Germinal center (tissue), 1 donor: ENCODE results near the gene IFT172.
"Not testable (repeated sequence)": the region's sequence is repeated elsewhere in the genome, so short reads cannot be mapped to it uniquely, and the experiment has no call there.

Experiments used
- DNase-seq: peaks from one replicate; pipeline ENCODE4 v3.0.0; 2012; ENCODE audit warnings: mixed read lengths, low spot score

The IFT172 gene

GRCh38 chr2:27493948-27494283 lies 4.4 kb upstream of the IFT172 start:
- no peak for DNase-seq

- DNase-seq: no peak
Observed at GRCh38 chr2:27492557-27492956, 3.0 kb upstream of the IFT172 start.

GRCh38 chr2:27489118-27489497 lies 435 bp downstream of the IFT172 start:
- DNase-seq: no peak

- DNase-seq: peak; percentile 16
Observed at GRCh38 chr2:27485496-27485895, 4.0 kb downstream of the IFT172 start.

DNA sequence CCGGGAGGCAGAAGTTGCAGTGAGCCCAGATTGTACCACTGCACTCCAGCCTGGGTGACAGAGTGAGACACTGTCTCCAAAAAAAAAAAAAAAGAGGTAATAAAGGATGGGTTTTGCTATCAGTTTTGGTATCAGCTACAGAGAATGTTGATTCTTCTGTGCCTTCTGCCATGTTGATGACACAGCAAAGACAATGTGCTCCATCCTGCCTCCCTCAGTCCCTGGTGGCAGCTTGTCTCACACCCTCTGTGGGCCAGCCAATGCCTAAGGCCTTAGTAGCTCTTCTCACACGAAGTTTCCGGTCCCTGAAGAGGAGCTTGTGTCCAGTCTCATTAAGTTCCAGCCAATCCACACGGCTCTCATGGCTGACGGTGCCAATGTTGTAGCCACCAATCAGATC lies 17.6 kb downstream of the IFT172 start:
- no peak for DNase-seq

- no peak for DNase-seq
Observed at GRCh38 chr2:27464443-27464842, 25.1 kb downstream of the IFT172 start.

DNA sequence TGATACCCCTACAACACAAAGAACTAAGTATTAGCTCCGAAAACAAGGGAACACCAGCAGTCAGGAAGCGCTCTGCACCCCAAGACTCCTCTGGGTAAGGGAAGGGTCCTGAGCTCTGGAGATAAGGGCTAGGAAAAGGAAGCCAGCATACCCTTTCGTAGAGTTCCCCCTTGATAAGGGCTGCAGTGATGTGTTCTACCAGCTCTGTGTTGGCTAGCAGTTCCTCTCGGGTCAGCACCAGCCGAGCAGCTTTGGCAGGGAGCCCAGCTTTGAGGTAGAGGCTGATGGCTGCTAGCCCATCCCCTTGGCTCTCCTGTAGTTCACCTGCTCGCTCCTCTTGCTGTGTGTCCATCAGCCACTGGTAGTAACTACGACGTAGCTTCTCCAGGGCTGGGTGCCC lies 28.4 kb downstream of the IFT172 start:
- DNase-seq: no peak

- DNase-seq: no peak
Observed at GRCh38 chr2:27453968-27454367, 35.6 kb downstream of the IFT172 start.

- DNase-seq: no peak
Observed at GRCh38 chr2:27451095-27451494, 38.4 kb downstream of the IFT172 start.

GRCh38 chr2:27448381-27448780 lies 41.2 kb downstream of the IFT172 start:
- DNase-seq: no peak

DNA sequence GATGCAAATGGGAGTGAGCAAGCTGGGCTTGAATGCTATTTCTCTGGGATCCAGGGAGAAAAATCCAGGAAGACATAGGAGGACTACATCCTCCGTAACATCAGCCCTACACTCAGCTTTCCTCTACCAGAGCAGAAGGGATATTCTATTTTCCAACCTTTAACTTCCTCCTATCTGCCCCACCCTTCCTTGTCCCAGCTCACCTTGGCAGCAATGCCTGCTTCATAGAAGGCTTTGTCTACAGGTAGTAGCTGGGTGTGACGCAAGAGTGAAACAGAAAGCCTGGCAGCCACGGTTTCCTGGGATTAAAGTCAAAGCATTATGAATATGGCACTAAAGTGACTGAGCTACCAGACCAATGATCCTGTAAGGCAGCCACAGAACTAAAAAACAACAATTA lies 43.5 kb downstream of the IFT172 start:
- DNase-seq: no peak

GRCh38 chr2:27445615-27446014 lies 43.9 kb downstream of the IFT172 start:
- DNase-seq: no peak

- DNase-seq: no peak
Observed at GRCh38 chr2:27445155-27445554, 44.4 kb downstream of the IFT172 start.

DNA sequence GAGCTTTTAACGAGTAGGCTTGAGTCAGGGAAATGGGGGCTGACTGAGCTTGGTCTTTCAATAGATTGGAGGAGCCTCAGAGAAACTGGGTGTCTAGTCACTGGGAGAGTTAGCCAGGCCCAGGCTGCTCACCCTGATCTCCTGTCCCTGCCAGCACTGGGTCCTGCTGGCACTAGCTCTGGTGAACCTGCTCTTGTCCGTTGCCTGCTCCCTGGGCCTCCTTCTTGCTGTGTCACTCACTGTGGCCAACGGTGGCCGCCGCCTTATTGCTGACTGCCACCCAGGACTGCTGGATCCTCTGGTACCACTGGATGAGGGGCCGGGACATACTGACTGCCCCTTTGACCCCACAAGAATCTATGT lies 46.6 kb downstream of the IFT172 start:
- DNase-seq: no peak

GRCh38 chr2:27441958-27442919 lies 47.3 kb downstream of the IFT172 start, which contains the start of gene KRTCAP3:
Gene KRTCAP3, plus strand, starts transcription at chr2:27442381. Its CDS starts 32 bp downstream, at chr2:27442413.
- peak; percentile 87 for DNase-seq

DNA sequence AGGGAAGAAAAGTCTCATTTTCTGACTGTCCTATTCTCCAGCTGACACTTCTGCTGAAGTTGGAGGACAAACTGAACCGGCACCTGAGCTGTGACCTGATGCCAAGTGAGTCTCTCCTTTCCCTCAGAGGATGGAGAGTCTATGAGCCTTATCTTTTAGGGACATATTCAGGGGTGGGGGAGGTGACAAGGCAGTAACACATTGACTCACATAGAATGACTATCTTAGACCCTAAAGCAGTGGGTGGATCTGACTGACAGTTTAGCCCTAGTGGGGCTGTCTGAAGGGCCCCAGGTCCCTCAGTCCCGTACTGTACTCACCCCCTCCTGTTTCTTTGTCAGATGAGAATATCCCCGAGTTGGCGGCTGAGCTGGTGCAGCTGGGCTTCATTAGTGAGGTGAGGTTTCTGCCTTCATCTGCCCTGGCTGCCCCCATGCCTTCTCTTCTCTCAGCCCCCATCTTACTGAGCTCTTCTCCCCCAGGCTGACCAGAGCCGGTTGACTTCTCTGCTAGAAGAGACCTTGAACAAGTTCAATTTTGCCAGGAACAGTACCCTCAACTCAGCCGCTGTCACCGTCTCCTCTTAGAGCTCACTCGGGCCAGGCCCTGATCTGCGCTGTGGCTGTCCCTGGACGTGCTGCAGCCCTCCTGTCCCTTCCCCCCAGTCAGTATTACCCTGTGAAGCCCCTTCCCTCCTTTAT lies 48.2 kb downstream of the IFT172 start:
- no peak for DNase-seq

DNA sequence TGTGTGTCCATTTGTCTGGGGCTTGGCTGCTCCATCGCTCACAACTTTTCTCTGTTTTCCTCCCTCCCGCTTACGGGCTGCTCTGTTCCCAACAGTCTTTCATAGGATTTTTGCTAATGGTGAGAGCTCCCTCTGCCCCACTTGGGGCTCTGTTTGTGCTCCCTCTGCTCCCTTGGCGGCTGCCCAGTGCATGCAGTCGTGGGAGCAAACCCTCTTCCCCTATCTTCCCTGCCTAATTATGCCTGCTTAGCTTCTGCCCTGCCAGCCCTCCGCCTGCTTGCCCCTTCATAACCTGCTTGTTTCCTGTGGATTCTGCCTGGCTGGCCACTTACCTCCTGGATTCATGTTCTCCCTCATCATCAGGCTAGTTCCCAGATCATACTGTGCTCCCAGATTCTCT lies 53.9 kb downstream of the IFT172 start:
- no peak for DNase-seq

GRCh38 chr2:27431395-27431794 lies 58.1 kb downstream of the IFT172 start:
- DNase-seq: no peak

DNA sequence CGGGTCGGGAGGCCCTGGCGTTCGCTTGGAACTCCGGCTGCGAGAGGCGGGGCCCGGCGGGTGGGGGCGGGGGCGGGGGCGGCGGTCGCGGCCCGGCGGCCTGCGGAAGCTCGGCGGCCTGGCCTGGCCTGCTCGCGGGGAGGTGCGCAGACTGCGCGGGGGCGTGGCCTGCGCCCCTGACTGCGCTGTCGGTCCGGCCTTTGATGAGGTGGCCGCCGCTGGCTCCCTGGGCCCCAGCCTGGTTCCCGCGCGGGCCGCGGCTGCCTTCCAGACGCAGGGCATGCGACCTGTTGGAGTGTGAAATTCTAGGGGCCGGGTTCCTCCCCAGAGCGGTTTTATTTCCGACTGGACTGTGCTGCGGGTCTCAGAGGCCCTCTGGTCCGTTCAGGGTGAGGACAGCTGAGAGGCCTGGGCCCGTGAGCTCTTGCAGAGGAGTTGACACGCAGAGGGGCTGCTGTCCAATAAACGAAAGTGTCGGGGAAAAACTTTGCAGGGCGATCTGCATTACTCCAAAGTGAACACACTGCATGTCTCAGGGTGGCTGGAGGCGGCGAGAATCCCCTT lies 60.5 kb downstream of the IFT172 start:
- peak; percentile 86 for DNase-seq

DNA sequence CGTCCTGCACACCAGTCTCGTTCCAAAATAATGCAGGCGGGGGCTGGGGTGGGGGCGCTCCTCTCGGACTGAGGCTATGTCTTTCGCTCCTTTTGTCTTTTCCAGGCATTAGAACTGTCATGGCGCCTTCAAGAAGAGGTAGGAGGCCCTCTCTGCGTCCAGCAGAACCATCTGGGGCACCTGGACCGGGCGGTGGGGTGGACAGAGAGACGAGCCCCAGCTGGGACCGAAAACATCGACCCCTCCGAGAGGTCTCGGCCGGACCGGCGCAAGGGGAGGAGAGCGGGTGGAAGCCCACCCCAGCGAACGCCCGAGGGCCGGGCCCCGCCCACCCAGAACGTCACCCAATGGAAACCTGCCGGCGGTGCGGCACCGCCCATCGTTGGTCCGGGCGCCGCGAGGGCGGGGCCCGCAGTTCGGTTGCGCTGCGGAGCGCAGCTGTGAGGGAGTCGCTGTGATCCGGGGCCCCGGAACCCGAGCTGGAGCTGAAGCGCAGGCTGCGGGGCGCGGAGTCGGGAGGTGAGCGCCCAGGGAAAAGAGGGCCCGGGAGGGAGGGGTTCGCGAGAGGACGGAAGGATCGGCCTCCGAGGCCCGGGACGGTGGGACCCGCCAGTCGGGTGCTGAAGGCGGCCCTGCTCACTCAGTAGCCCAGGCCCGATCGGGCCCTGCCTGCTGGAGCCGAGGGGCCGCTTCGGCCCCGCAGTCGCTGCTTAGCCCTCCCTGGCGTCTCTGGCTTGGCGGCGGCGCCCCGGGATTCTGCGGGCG lies 61.1 kb downstream of the IFT172 start, which contains the start of gene NRBP1:
NRBP1 (plus strand) TSS at position 419 of the 765 bp plus-strand sequence. CDS start 4,643 bp downstream, outside the sequence.
- peak; percentile 93 for DNase-seq

DNA sequence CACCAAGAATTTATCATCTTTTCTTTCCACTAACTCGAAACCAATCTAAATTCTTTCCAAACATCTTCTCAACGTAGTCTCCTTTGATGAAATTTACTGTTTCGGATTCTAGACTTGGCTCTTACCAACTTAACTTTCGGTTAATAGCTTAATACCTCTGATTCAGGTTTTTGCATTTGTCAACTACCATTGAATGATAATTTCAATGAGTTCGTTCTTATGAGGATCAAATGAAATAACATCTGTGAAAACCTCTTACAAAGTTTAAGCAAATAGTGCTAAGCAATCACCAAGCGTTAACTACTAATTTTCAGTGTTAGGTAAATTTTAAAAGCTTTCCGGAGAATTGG lies 61.7 kb downstream of the IFT172 start:
- no peak for DNase-seq

DNA sequence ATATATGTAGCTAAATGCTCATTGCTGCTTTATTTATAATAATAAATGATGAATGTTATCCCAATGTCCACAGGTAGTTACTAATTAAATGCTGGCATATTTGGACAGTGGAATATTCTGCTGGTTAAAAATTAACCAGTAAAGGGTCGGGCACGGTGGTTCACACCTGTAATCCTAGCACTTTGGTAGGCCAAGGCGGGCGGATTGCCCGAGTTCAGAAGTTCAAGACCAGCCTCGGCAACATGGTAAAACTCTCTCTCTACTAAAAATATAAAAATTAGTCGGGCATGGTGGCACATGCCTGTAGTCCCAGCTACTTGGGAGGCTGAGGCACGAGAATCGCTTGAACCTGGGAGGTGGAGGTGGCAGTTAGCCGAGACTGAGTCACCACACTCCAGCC lies 64.5 kb downstream of the IFT172 start:
- DNase-seq: not testable (repeated sequence)
